OCI-LY1 (cell line): ENCODE results near the gene GNPTG.
"Not testable (repeated sequence)": the region's sequence is repeated elsewhere in the genome, so short reads cannot be mapped to it uniquely, and the experiment has no call there.

Source experiments
- H2AFZ ChIP-seq: fragments of 200-600 bp; sonication (generic), shearing (Covaris generic); 2 replicates; pipeline ENCODE4 v1.6.0; 2014; ENCODE audit warnings: antibody characterized with exemption, mild to moderate bottlenecking, low read length
- H3F3A ChIP-seq: fragments of 200-600 bp; sonication (generic), shearing (Covaris generic); 2 replicates; pipeline ENCODE4 v1.6.0; 2014; ENCODE audit warnings: mild to moderate bottlenecking, antibody characterized with exemption, low read length, moderate library complexity; ENCODE audit not compliant: insufficient read depth
- H3K27ac ChIP-seq: fragments of 200-600 bp; sonication (generic); 2 replicates; pipeline ENCODE4 v1.5.1; 2014; ENCODE audit warnings: low read length, mixed run types, mild to moderate bottlenecking, low read depth; ENCODE audit not compliant: poor library complexity, severe bottlenecking
- H3K27me3 ChIP-seq: fragments of 200-600 bp; sonication (generic); 2 replicates; pipeline ENCODE4 v1.6.0; 2014; ENCODE audit warnings: antibody characterized with exemption, mild to moderate bottlenecking, low read length, moderate library complexity; ENCODE audit not compliant: insufficient read depth
- H3K36me3 ChIP-seq: fragments of 200-600 bp; sonication (generic); 2 replicates; pipeline ENCODE4 v1.6.1; 2014; ENCODE audit warnings: mild to moderate bottlenecking, antibody characterized with exemption, low read length, moderate library complexity, mixed read lengths; ENCODE audit not compliant: insufficient read depth
- H3K4me1 ChIP-seq: fragments of 200-600 bp; sonication (generic); 2 replicates; pipeline ENCODE4 v1.5.1; 2014; ENCODE audit warnings: mild to moderate bottlenecking, low read length, moderate library complexity; ENCODE audit not compliant: insufficient read depth, severe bottlenecking
- H3K4me2 ChIP-seq: fragments of 200-600 bp; sonication (generic), shearing (Covaris generic); 2 replicates; pipeline ENCODE4 v1.6.1; 2014; ENCODE audit warnings: low read length
- H3K4me3 ChIP-seq: fragments of 200-600 bp; sonication (generic); 2 replicates; pipeline ENCODE4 v1.5.1; 2014; ENCODE audit warnings: low read length, low read depth, mild to moderate bottlenecking, mixed read lengths; ENCODE audit not compliant: poor library complexity, severe bottlenecking
- H3K79me2 ChIP-seq: fragments of 200-600 bp; shearing (Covaris generic); 2 replicates; pipeline ENCODE4 v1.6.1; 2016; ENCODE audit warnings: mixed run types, low read length, mixed read lengths; ENCODE audit not compliant: insufficient read depth
- H3K9ac ChIP-seq: fragments of 200-600 bp; sonication (generic), shearing (Covaris generic); 2 replicates; pipeline ENCODE4 v1.6.1; 2014; ENCODE audit warnings: mild to moderate bottlenecking, low read length, mixed read lengths
- H3K9me2 ChIP-seq: fragments of 200-600 bp; sonication (generic), shearing (Covaris generic); 2 replicates; pipeline ENCODE4 v1.6.1; 2014; ENCODE audit warnings: low read depth, mild to moderate bottlenecking, low read length, mixed read lengths
- H3K9me3 ChIP-seq: fragments of 200-600 bp; shearing (Covaris generic); 2 replicates; pipeline ENCODE4 v1.6.1; 2014; ENCODE audit warnings: low read length, mixed read lengths
- H4K20me1 ChIP-seq: fragments of 200-600 bp; sonication (generic), shearing (Covaris generic); 2 replicates; pipeline ENCODE4 v1.6.0; 2016; ENCODE audit warnings: mild to moderate bottlenecking, low read length; ENCODE audit not compliant: insufficient read depth
- EZH2 ChIP-seq: fragments of 200-600 bp; sonication (generic), shearing (Covaris generic); IDR thresholded peaks from 2 replicates; pipeline ENCODE4 v1.8.0; 2017; ENCODE audit warnings: borderline replicate concordance, mixed run types, mild to moderate bottlenecking, antibody characterized with exemption, low read length, moderate library complexity, mixed read lengths
- TF ChIP-seq, protein P1 (sequence below): fragments of 200-600 bp; sonication (generic), shearing (Covaris generic); IDR thresholded peaks from 2 replicates; pipeline ENCODE4 v1.5.1; 2017; ENCODE audit warnings: mild to moderate bottlenecking, antibody characterized with exemption, low read length, moderate library complexity, mixed read lengths

The GNPTG gene

GRCh38 chr16:1326946-1327618 is 24.6 kb upstream of the GNPTG start:
- Histone ChIP-seq H3K9me2 (no peaks in the 10 kb centered on the region), H4K20me1 (no peaks in the 10 kb centered on the region)
- TF ChIP-seq, protein P1, sequence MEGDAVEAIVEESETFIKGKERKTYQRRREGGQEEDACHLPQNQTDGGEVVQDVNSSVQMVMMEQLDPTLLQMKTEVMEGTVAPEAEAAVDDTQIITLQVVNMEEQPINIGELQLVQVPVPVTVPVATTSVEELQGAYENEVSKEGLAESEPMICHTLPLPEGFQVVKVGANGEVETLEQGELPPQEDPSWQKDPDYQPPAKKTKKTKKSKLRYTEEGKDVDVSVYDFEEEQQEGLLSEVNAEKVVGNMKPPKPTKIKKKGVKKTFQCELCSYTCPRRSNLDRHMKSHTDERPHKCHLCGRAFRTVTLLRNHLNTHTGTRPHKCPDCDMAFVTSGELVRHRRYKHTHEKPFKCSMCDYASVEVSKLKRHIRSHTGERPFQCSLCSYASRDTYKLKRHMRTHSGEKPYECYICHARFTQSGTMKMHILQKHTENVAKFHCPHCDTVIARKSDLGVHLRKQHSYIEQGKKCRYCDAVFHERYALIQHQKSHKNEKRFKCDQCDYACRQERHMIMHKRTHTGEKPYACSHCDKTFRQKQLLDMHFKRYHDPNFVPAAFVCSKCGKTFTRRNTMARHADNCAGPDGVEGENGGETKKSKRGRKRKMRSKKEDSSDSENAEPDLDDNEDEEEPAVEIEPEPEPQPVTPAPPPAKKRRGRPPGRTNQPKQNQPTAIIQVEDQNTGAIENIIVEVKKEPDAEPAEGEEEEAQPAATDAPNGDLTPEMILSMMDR = no peak
- no peak for TF ChIP-seq EZH2

GRCh38 chr16:1327619-1327947 is 24.1 kb upstream of the GNPTG start:
- H3K79me2 ChIP-seq = no peaks in the 10 kb centered on the region
- H3K9me2 ChIP-seq = no peaks in the 10 kb centered on the region
- no peak overlapping the region for H3K4me3 ChIP-seq
- no peaks in the 10 kb centered on the region for H3K27me3 ChIP-seq
- no peaks in the 10 kb centered on the region for H3F3A ChIP-seq
- H3K36me3 ChIP-seq = peaks cover 28% of the 10 kb centered on the region
- H3K4me1 ChIP-seq = peaks cover 43% of the 10 kb centered on the region
- no peak overlapping the region for H3K27ac ChIP-seq
- no peak overlapping the region for H3K4me2 ChIP-seq
- no peak overlapping the region for H3K9ac ChIP-seq
- no peak overlapping the region for H2AFZ ChIP-seq
- TF ChIP-seq, protein P1 = no peak
- no peak for TF ChIP-seq EZH2
- H3K9me3 ChIP-seq = no peaks in the 10 kb centered on the region
- no peaks in the 10 kb centered on the region for H4K20me1 ChIP-seq

More at GRCh38 chr16:1326946-1327618, 24.6 kb upstream of the GNPTG start:
- Histone ChIP-seq H3K79me2 (no peaks in the 10 kb centered on the region), H3K27me3 (no peaks in the 10 kb centered on the region), H3K4me3 (no peak overlapping the region), H3K9ac (no peak overlapping the region), H2AFZ (no peak overlapping the region), H3K27ac (peak overlapping the region; percentile 68), H3K9me3 (no peaks in the 10 kb centered on the region), H3K4me2 (no peak overlapping the region), H3K4me1 (peaks cover 38% of the 10 kb centered on the region), H3F3A (no peaks in the 10 kb centered on the region), H3K36me3 (peaks cover 32% of the 10 kb centered on the region)

GRCh38 chr16:1328136-1328535 is 23.6 kb upstream of the GNPTG start:
- H3K27me3 ChIP-seq, H3K9me2 ChIP-seq, H3F3A ChIP-seq, H3K9me3 ChIP-seq, H4K20me1 ChIP-seq, H2AFZ ChIP-seq, H3K27ac ChIP-seq, H3K4me3 ChIP-seq, H3K4me2 ChIP-seq, H3K9ac ChIP-seq, H3K79me2 ChIP-seq: not testable (repeated sequence)
- Histone ChIP-seq H3K36me3 (peaks cover 24% of the 10 kb centered on the region), H3K4me1 (peaks cover 45% of the 10 kb centered on the region)

GRCh38 chr16:1328961-1329360 is 22.8 kb upstream of the GNPTG start:
- not testable (repeated sequence) for H3K9ac ChIP-seq, H3K9me3 ChIP-seq, H2AFZ ChIP-seq, H3K27me3 ChIP-seq, H3F3A ChIP-seq, H3K79me2 ChIP-seq, H3K9me2 ChIP-seq, H3K4me3 ChIP-seq, H4K20me1 ChIP-seq, H3K27ac ChIP-seq, H3K4me2 ChIP-seq
- Histone ChIP-seq H3K36me3 (peaks cover 16% of the 10 kb centered on the region), H3K4me1 (peaks cover 45% of the 10 kb centered on the region)
